Measurements from ENCODE around the gene KDM7A.

KDM7A gene

GRCh38 chr7:140096459-140096858, 80.3 kb downstream of the KDM7A start:
- Histone ChIP-seq H3K4me3 (replicated peaks; ENCODE audit: insufficient read depth, low read length) (no peak overlapping the region), H3K27ac (replicated peaks) (no peak overlapping the region), H3K27me3 (ENCODE audit: insufficient read depth, poor library complexity, severe bottlenecking) (no peaks in the 10 kb centered on the region)
- TF ChIP-seq POLR2AphosphoS5 (IDR thresholded peaks at IDR 0.05; ENCODE audit: low read depth) (no peak), SPI1 (IDR thresholded peaks at IDR 0.05; ENCODE audit: borderline replicate concordance, low read depth) (no peak), CTCF (IDR thresholded peaks at IDR 0.05; ENCODE audit: insufficient read depth, low read length) (no peak), REST (IDR thresholded peaks at IDR 0.05; ENCODE audit: insufficient replicate concordance, low read depth) (no peak)
- no peak for DNase-seq (ENCODE audit: low read depth in 1 of 2, low spot score in 1 of 2)

- Histone ChIP-seq H3K27ac (replicated peaks) (no peak overlapping the region), H3K27me3 (ENCODE audit: insufficient read depth, poor library complexity, severe bottlenecking) (no peaks in the 10 kb centered on the region), H3K4me3 (replicated peaks; ENCODE audit: insufficient read depth, low read length) (no peak overlapping the region)
- TF ChIP-seq POLR2AphosphoS5 (IDR thresholded peaks at IDR 0.05; ENCODE audit: low read depth) (no peak), SPI1 (IDR thresholded peaks at IDR 0.05; ENCODE audit: borderline replicate concordance, low read depth) (no peak), GABPA (IDR thresholded peaks at IDR 0.05; ENCODE audit: low read depth) (no peak), CTCF (IDR thresholded peaks at IDR 0.05; ENCODE audit: insufficient read depth, low read length) (no peak), REST (IDR thresholded peaks at IDR 0.05; ENCODE audit: insufficient replicate concordance, low read depth) (no peak)
- no peak for DNase-seq (ENCODE audit: low read depth in 1 of 2, low spot score in 1 of 2)
Observed at GRCh38 chr7:140093375-140093774, 83.4 kb downstream of the KDM7A start.

GRCh38 chr7:140085447-140085846, 91.3 kb downstream of the KDM7A start:
- H3K4me3 ChIP-seq (replicated peaks; ENCODE audit: insufficient read depth, low read length), result no peak overlapping the region
- no peaks in the 10 kb centered on the region for H3K27me3 ChIP-seq (ENCODE audit: insufficient read depth, poor library complexity, severe bottlenecking)
- no peak for DNase-seq (ENCODE audit: low read depth in 1 of 2, low spot score in 1 of 2)
- TF ChIP-seq POLR2AphosphoS5 (IDR thresholded peaks at IDR 0.05; ENCODE audit: low read depth), result no peak
- TF ChIP-seq SPI1 (IDR thresholded peaks at IDR 0.05; ENCODE audit: borderline replicate concordance, low read depth), result no peak
- no peak for TF ChIP-seq GABPA (IDR thresholded peaks at IDR 0.05; ENCODE audit: low read depth)
- no peak for TF ChIP-seq REST (IDR thresholded peaks at IDR 0.05; ENCODE audit: insufficient replicate concordance, low read depth)
- no peak for TF ChIP-seq CTCF (IDR thresholded peaks at IDR 0.05; ENCODE audit: insufficient read depth, low read length)
- H3K27ac ChIP-seq (replicated peaks), result no peak overlapping the region
